Measurements from ENCODE around the gene ADAM8. TPM values are rescaled to one million over a fixed set of nuclear protein-coding genes. Genes with fewer than 3 reads are reported as not detected.
A peak's percentile ranks its signal among the peaks of the same experiment; 100 is the strongest.

The ADAM8 gene
- total and polyA plus RNA-seq, 2 of the 8 experiments (the other 6 are each of a cell fraction or from before 2014, with no cell fraction given): 4.6 TPM

GRCh38 chr10:133276435-133277201 is at the start of gene ADAM8 (continued):
- TF ChIP-seq KDM1A (IDR thresholded peaks at IDR 0.05; ENCODE audit: borderline replicate concordance, low read length) (no peak), TCF12 (IDR thresholded peaks at IDR 0.05; ENCODE audit: low read depth, low read length) (no peak), CHD2 (IDR thresholded peaks at IDR 0.05; ENCODE audit: low read length) (no peak), SP2 (IDR thresholded peaks at IDR 0.05; ENCODE audit: low read length) (no peak), E2F6 (IDR thresholded peaks at IDR 0.05) (no peak; the same call in 1 of the 2 replicates), KDM5A (IDR thresholded peaks at IDR 0.05; ENCODE audit: low read length) (no peak), POLR2AphosphoS5 (IDR thresholded peaks at IDR 0.05; ENCODE audit: low read depth, low read length) (no peak), RAD21 (IDR thresholded peaks at IDR 0.05 in 1 of 2, conservative IDR thresholded peaks at IDR 0.05 in 1 of 2; ENCODE audit: low read depth in 2 of 2, low read length in 2 of 2) (no peak; a peak in 1 of 4 replicates), CTCF (IDR thresholded peaks at IDR 0.05; ENCODE audit: control extremely low read depth in 1 of 3, insufficient read depth in 1 of 3, low read depth in 1 of 3, low read length in 3 of 3) (peak in 1 of 3 experiments; percentile 1; a peak in 1 of 4 replicates), CEBPB (IDR thresholded peaks at IDR 0.05; ENCODE audit: low read depth, low read length) (no peak), YY1 (IDR thresholded peaks at IDR 0.05; ENCODE audit: low read depth, low read length) (no peak), MAX (IDR thresholded peaks at IDR 0.05) (peak; percentile 43; the same call in 1 of the 2 replicates), SRF (IDR thresholded peaks at IDR 0.05; ENCODE audit: low read depth, low read length) (no peak)
